ENCODE measurements around the gene TTC3. TPM values are rescaled to one million over a fixed set of nuclear protein-coding genes. Genes with fewer than 3 reads are reported as not detected.

The TTC3 gene
- total RNA-seq, 3 donors from 2014 or later, result 179 to 269 (median 249) TPM

DNA sequence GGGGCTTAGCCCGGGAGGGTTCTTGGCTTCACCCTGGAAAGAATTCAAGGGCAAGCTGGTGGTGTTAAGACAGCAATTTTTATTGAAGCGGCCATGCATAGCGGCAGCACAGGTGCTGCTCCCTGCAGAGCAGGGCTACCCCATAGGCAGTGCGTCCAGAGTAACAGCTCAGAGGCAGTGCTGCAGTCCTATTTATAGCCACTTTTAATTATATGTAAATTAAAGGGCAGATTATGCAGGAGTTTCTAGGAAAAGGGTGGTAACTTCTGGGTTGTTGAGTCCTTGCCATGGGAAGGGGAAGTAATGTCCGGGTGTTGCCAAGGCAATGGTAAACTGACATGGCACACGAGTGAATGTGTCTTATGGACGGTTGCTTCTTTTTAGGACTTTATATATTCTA is 137.1 kb downstream of the TTC3 start:
- no peak for TF ChIP-seq POLR2A (IDR thresholded peaks at IDR 0.05)
- TF ChIP-seq POLR2AphosphoS5 (IDR thresholded peaks at IDR 0.05), result no peak
- TF ChIP-seq, protein P1, sequence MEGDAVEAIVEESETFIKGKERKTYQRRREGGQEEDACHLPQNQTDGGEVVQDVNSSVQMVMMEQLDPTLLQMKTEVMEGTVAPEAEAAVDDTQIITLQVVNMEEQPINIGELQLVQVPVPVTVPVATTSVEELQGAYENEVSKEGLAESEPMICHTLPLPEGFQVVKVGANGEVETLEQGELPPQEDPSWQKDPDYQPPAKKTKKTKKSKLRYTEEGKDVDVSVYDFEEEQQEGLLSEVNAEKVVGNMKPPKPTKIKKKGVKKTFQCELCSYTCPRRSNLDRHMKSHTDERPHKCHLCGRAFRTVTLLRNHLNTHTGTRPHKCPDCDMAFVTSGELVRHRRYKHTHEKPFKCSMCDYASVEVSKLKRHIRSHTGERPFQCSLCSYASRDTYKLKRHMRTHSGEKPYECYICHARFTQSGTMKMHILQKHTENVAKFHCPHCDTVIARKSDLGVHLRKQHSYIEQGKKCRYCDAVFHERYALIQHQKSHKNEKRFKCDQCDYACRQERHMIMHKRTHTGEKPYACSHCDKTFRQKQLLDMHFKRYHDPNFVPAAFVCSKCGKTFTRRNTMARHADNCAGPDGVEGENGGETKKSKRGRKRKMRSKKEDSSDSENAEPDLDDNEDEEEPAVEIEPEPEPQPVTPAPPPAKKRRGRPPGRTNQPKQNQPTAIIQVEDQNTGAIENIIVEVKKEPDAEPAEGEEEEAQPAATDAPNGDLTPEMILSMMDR (IDR thresholded peaks at IDR 0.05), result no peak
- intact Hi-C loops (cut with DNase I; ENCODE audit: low total_unique reads), result no loop called here
- DNase-seq (ENCODE audit: low spot score in 2 of 2), result no peak
- Histone ChIP-seq H3K4me3 (no peak overlapping the region), H3K4me1 (peaks cover 0 to 3% of the 10 kb centered on the region in 2 donors), H3K9me3 (no peaks in the 10 kb centered on the region), H3K27ac (no peak overlapping the region), H3K27me3 (no peaks in the 10 kb centered on the region), H3K36me3 (no peaks in the 10 kb centered on the region)

DNA sequence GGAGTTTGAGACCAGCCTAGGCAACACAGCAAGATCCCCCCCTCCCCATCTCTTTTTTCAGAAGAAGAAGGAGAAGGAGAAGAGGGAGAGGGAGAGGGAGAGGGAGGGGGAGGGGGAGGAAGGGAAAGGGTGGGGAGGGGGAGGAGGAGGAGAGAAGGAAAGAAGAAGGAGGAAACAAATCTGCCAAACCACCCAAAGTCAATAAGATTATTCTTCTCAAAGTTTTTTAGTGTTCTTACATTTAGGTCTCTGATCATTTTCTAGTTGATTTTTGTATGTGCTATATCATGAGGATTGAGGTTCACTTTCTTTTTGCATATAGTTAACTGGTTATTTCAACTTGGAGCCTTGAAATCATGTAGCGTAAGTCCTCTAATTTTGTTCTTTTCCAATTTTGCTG is 137.7 kb downstream of the TTC3 start:
- no peaks in the 10 kb centered on the region for H3K36me3 ChIP-seq
- no peak overlapping the region for H3K4me3 ChIP-seq
- no peak for DNase-seq (ENCODE audit: low spot score in 2 of 2)
- no peak for TF ChIP-seq POLR2AphosphoS5 (IDR thresholded peaks at IDR 0.05)
- no peak for TF ChIP-seq POLR2A (IDR thresholded peaks at IDR 0.05)
- TF ChIP-seq, protein P1 (IDR thresholded peaks at IDR 0.05), result no peak
- H3K9me3 ChIP-seq, result no peaks in the 10 kb centered on the region
- H3K27ac ChIP-seq, result no peak overlapping the region
- intact Hi-C loops (cut with DNase I; ENCODE audit: low total_unique reads), result no loop called here
- H3K4me1 ChIP-seq, result peaks cover 0 to 3% of the 10 kb centered on the region in 2 donors
- no peaks in the 10 kb centered on the region for H3K27me3 ChIP-seq

DNA sequence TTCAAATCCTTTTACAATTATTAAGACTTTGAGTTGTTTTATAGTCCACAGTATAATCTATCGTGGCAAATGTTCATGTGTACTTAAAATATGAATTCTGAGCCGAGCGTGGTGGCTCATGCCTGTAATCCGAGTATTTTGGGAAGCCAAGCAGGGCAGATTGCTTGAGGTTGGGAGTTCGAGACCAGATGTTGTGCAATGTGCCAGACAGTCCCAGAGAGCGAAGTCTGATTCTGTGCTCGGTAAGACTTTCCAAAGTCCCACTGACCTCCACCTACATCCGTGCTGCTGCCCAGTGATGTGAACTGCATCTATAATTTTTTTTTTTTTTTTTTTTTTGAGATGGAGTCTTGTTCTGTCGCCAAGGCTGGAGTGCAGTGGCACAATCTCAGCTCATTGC is 141.9 kb downstream of the TTC3 start:
- no peak for DNase-seq (ENCODE audit: low spot score in 2 of 2)
- H3K27ac ChIP-seq, result no peak overlapping the region
- intact Hi-C loops (cut with DNase I; ENCODE audit: low total_unique reads), result no loop called here
- TF ChIP-seq POLR2AphosphoS5 (IDR thresholded peaks at IDR 0.05), result no peak
- TF ChIP-seq, protein P1 (IDR thresholded peaks at IDR 0.05), result no peak
- no peak for TF ChIP-seq POLR2A (IDR thresholded peaks at IDR 0.05)
- H3K4me1 ChIP-seq, result no peaks in the 10 kb centered on the region
- H3K9me3 ChIP-seq, result no peaks in the 10 kb centered on the region
- no peak overlapping the region for H3K4me3 ChIP-seq
- H3K27me3 ChIP-seq, result no peaks in the 10 kb centered on the region
- no peaks in the 10 kb centered on the region for H3K36me3 ChIP-seq

DNA sequence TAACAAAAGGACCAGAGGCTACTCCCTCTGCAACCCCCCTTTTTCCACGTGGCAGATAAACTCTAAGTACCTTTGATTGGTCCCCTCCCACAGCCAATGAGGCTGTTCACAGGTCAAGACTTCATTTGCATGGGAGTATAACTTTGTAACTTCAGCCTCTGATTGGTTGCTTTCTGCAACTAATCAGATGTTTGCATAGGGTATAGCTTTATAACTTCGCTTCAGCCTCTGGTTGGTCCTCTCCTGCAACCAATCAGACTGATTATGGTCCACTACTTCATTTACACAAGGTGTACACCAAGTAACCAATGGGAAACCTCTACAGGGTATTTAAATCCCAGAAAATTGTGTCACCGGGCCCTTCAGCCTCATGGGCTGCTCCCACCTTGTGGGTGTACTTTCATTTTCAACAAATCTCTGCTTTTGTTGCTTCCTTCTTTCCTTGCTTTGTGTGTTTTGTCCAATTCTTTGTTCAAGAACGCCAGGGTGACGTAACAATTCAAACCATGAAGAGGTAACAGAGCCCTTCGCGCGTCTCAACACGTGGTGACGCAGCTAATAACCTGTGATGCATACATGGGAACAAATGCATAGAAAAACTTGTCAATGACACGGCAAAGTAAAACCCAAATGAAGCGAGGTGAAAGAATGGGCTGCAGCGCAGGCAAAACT is 146.8 kb downstream of the TTC3 start:
- Histone ChIP-seq H3K4me1 (no peaks in the 10 kb centered on the region), H3K27ac (peak overlapping the region; percentile 52 to 87), H3K27me3 (no peaks in the 10 kb centered on the region), H3K36me3 (no peaks in the 10 kb centered on the region), H3K4me3 (peak overlapping the region; percentile 50 to 77 (median 68)), H3K9me3 (no peaks in the 10 kb centered on the region)
- DNase-seq (ENCODE audit: low spot score in 2 of 2), result no peak
- intact Hi-C loops (cut with DNase I; ENCODE audit: low total_unique reads), result no loop called here
- TF ChIP-seq POLR2AphosphoS5 (IDR thresholded peaks at IDR 0.05) (no peak), POLR2A (IDR thresholded peaks at IDR 0.05) (no peak)
- TF ChIP-seq, protein P1 (IDR thresholded peaks at IDR 0.05), result no peak

DNA sequence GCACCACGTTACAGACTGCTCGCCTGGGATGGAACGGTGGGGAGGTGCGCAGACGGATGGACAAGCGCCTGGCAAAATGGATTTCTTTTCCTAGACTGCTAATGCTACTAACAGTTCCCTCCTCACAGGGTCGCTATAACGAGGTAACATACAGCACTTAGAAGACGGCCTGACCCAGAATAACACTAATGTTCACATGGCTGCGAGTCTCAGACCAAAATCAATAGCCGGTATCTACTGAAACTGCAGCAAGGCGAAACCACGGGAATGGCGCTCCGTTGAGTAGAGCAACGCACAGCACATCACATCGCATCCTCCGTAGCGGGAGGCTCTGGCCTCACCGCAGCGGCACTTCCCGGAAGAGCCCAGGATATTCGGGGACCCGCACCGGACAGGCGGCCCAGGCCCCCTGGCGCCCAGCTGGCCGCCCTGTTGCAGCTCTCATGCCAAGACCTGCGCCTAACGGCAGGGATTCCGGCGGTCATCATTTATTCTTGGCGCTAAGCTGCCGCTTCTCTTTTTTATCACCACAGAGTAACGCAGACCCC is 147.5 kb downstream of the TTC3 start:
- no peak for TF ChIP-seq POLR2AphosphoS5 (IDR thresholded peaks at IDR 0.05)
- TF ChIP-seq, protein P1 (IDR thresholded peaks at IDR 0.05), result peak in 1 of 3 donors; percentile 5
- Histone ChIP-seq H3K36me3 (no peaks in the 10 kb centered on the region), H3K4me1 (no peaks in the 10 kb centered on the region), H3K9me3 (no peaks in the 10 kb centered on the region), H3K27ac (peak overlapping the region; percentile 52 to 87), H3K27me3 (no peaks in the 10 kb centered on the region), H3K4me3 (peak overlapping the region; percentile 50 to 77 (median 68))
- intact Hi-C loops (cut with DNase I; ENCODE audit: low total_unique reads), result no loop called here
- no peak for DNase-seq (ENCODE audit: low spot score in 2 of 2)
